Measurements from ENCODE around the gene PTGER3. TPM values are rescaled to one million over a fixed set of nuclear protein-coding genes. Genes with fewer than 3 reads are reported as not detected.

Gene PTGER3
- total RNA-seq, 1 donor from 2014 or later = 0.29 TPM

GRCh38 chr1:70980361-70980760 lies 67.3 kb downstream of the PTGER3 start:
- Mint-ChIP-seq H3K9me3 (ENCODE audit: unreplicated experiment) (no peaks in the 10 kb centered on the region), H3K36me3 (ENCODE audit: unreplicated experiment) (no peaks in the 10 kb centered on the region), H3K4me1 (ENCODE audit: low read depth, unreplicated experiment) (no peaks in the 10 kb centered on the region), H3K4me3 (ENCODE audit: unreplicated experiment) (no peak overlapping the region), H3K27me3 (ENCODE audit: unreplicated experiment) (no peaks in the 10 kb centered on the region), H3K27ac (ENCODE audit: unreplicated experiment) (no peak overlapping the region)
- TF ChIP-seq CTCF (IDR thresholded peaks at IDR 0.05; ENCODE audit: partially characterized antibody, unreplicated experiment) = no peak
- DNase-seq = no peak

DNA sequence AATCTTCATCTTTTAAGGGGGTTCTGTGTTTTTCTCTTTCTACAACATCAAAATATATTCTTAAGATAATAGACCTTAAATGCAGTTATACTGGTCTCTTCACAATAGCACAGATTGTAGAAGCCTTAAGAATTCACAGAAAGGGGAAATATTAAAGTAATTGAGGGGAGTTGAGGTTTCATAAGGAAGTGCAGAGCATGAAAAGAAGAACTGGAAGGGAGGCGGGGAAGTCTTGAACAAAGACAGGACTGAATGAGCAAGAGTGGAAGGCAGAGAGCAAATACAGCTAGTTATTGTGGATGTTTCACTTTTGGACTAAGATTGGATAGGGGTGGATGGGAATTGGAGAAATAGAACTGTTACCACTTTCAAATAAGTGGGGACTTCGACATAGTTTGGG lies 67.7 kb downstream of the PTGER3 start:
- H3K27ac Mint-ChIP-seq (ENCODE audit: unreplicated experiment) = no peak overlapping the region
- H3K4me1 Mint-ChIP-seq (ENCODE audit: low read depth, unreplicated experiment) = no peaks in the 10 kb centered on the region
- no peak for TF ChIP-seq CTCF (IDR thresholded peaks at IDR 0.05; ENCODE audit: partially characterized antibody, unreplicated experiment)
- no peaks in the 10 kb centered on the region for H3K36me3 Mint-ChIP-seq (ENCODE audit: unreplicated experiment)
- no peak overlapping the region for H3K4me3 Mint-ChIP-seq (ENCODE audit: unreplicated experiment)
- no peak for DNase-seq
- H3K9me3 Mint-ChIP-seq (ENCODE audit: unreplicated experiment) = no peaks in the 10 kb centered on the region
- no peaks in the 10 kb centered on the region for H3K27me3 Mint-ChIP-seq (ENCODE audit: unreplicated experiment)

GRCh38 chr1:70979313-70979712 lies 68.3 kb downstream of the PTGER3 start:
- Mint-ChIP-seq H3K27me3 (ENCODE audit: unreplicated experiment) (no peaks in the 10 kb centered on the region), H3K36me3 (ENCODE audit: unreplicated experiment) (no peaks in the 10 kb centered on the region), H3K9me3 (ENCODE audit: unreplicated experiment) (no peaks in the 10 kb centered on the region), H3K4me1 (ENCODE audit: low read depth, unreplicated experiment) (no peaks in the 10 kb centered on the region), H3K4me3 (ENCODE audit: unreplicated experiment) (no peak overlapping the region), H3K27ac (ENCODE audit: unreplicated experiment) (no peak overlapping the region)
- no peak for DNase-seq
- TF ChIP-seq CTCF (IDR thresholded peaks at IDR 0.05; ENCODE audit: partially characterized antibody, unreplicated experiment) = no peak

GRCh38 chr1:70978623-70979022 lies 69.0 kb downstream of the PTGER3 start:
- Mint-ChIP-seq H3K27ac (ENCODE audit: unreplicated experiment) (no peak overlapping the region), H3K36me3 (ENCODE audit: unreplicated experiment) (no peaks in the 10 kb centered on the region), H3K4me1 (ENCODE audit: low read depth, unreplicated experiment) (peaks cover under 1% of the 10 kb centered on the region), H3K4me3 (ENCODE audit: unreplicated experiment) (no peak overlapping the region), H3K9me3 (ENCODE audit: unreplicated experiment) (no peaks in the 10 kb centered on the region), H3K27me3 (ENCODE audit: unreplicated experiment) (no peaks in the 10 kb centered on the region)
- DNase-seq = no peak
- TF ChIP-seq CTCF (IDR thresholded peaks at IDR 0.05; ENCODE audit: partially characterized antibody, unreplicated experiment) = no peak

DNA sequence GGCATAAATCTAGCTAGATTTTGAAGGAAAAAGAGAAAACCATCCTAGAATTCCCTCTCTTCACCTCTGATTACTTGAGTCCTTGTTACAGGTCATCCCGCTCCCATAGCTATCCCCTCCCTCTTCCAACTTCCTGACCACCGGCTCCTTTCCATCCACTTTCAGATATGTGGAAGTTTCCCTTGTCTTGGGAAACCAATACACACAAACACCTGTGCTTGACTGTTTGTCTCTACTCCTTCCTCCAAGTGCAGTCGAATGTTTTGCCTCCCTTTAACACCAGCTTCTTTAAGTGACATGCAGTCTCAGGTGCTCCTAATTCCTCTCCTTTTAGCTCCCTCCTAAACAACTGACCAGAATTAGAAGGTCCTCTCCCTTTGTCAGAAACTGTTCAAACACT lies 70.0 kb downstream of the PTGER3 start:
- no peak for DNase-seq
- Mint-ChIP-seq H3K4me3 (ENCODE audit: unreplicated experiment) (no peak overlapping the region), H3K36me3 (ENCODE audit: unreplicated experiment) (no peaks in the 10 kb centered on the region), H3K27ac (ENCODE audit: unreplicated experiment) (no peak overlapping the region), H3K27me3 (ENCODE audit: unreplicated experiment) (no peaks in the 10 kb centered on the region), H3K4me1 (ENCODE audit: low read depth, unreplicated experiment) (peaks cover 5% of the 10 kb centered on the region), H3K9me3 (ENCODE audit: unreplicated experiment) (no peaks in the 10 kb centered on the region)
- no peak for TF ChIP-seq CTCF (IDR thresholded peaks at IDR 0.05; ENCODE audit: partially characterized antibody, unreplicated experiment)

Data from glutamatergic neuron (in vitro differentiated cells).